ENCODE data around the gene GFY. TPM values are rescaled to one million over a fixed set of nuclear protein-coding genes. Genes with fewer than 3 reads are reported as not detected.

GFY gene
- total RNA-seq, 1 donor from 2014 or later: not detected

GRCh38 chr19:49409441-49410029, 15.7 kb upstream of the GFY start:
- Mint-ChIP-seq H3K4me3 (no peak overlapping the region), H3K27ac (no peak overlapping the region), H3K4me1 (peaks cover 23% of the 10 kb centered on the region), H3K36me3 (no peaks in the 10 kb centered on the region), H3K27me3 (ENCODE audit: low read depth) (peaks cover 28% of the 10 kb centered on the region), H3K9me3 (no peaks in the 10 kb centered on the region)
- DNase-seq (ENCODE audit: low spot score in 2 of 2, unreplicated experiment in 2 of 2): no peak
- no peak for TF ChIP-seq CTCF (IDR thresholded peaks at IDR 0.05; ENCODE audit: unreplicated experiment)

- Mint-ChIP-seq H3K27ac (no peak overlapping the region), H3K36me3 (no peaks in the 10 kb centered on the region), H3K4me1 (peaks cover 33% of the 10 kb centered on the region), H3K9me3 (no peaks in the 10 kb centered on the region), H3K4me3 (no peak overlapping the region), H3K27me3 (ENCODE audit: low read depth) (peaks cover 35% of the 10 kb centered on the region)
- TF ChIP-seq CTCF (IDR thresholded peaks at IDR 0.05; ENCODE audit: unreplicated experiment): no peak
- no peak for DNase-seq (ENCODE audit: low spot score in 2 of 2, unreplicated experiment in 2 of 2)
Measured at GRCh38 chr19:49411681-49412326, 13.4 kb upstream of the GFY start.

- TF ChIP-seq CTCF (IDR thresholded peaks at IDR 0.05; ENCODE audit: unreplicated experiment): no peak
- Mint-ChIP-seq H3K4me1 (peaks cover 33% of the 10 kb centered on the region), H3K4me3 (no peak overlapping the region), H3K27me3 (ENCODE audit: low read depth) (peaks cover 38% of the 10 kb centered on the region), H3K27ac (peak overlapping the region; percentile 62), H3K9me3 (no peaks in the 10 kb centered on the region), H3K36me3 (no peaks in the 10 kb centered on the region)
- DNase-seq (ENCODE audit: low spot score in 2 of 2, unreplicated experiment in 2 of 2): no peak
Measured at GRCh38 chr19:49413348-49413747, 11.8 kb upstream of the GFY start.

DNA sequence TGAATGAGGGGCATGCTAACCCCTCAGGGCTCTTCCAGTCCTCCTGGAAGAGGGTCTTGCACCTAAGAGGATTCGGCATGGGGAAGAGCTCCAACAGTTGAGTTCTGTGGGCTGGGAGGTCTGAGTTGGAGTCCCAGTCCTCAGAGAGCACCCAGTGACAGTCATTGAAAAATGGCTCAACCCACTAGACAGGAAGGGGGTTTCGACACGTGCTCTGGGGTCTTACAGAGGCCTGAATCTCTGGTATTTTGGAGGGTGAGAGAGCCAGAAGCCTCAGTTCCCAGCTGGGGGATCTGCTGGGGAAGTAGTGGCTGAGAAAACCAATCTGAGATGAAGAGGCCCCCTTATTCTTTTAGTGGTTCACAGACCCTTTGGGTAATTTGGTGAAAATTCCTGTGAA, 10.9 kb upstream of the GFY start:
- no peaks in the 10 kb centered on the region for H3K36me3 Mint-ChIP-seq
- H3K27me3 Mint-ChIP-seq (ENCODE audit: low read depth): peaks cover 41% of the 10 kb centered on the region
- H3K9me3 Mint-ChIP-seq: no peaks in the 10 kb centered on the region
- peaks cover 33% of the 10 kb centered on the region for H3K4me1 Mint-ChIP-seq
- no peak overlapping the region for H3K27ac Mint-ChIP-seq
- H3K4me3 Mint-ChIP-seq: no peak overlapping the region
- DNase-seq (ENCODE audit: low spot score in 2 of 2, unreplicated experiment in 2 of 2): no peak
- no peak for TF ChIP-seq CTCF (IDR thresholded peaks at IDR 0.05; ENCODE audit: unreplicated experiment)

GRCh38 chr19:49415102-49415809, 9.9 kb upstream of the GFY start:
- Mint-ChIP-seq H3K4me1 (peaks cover 33% of the 10 kb centered on the region), H3K9me3 (no peaks in the 10 kb centered on the region), H3K27ac (no peak overlapping the region), H3K27me3 (ENCODE audit: low read depth) (peaks cover 48% of the 10 kb centered on the region), H3K4me3 (no peak overlapping the region), H3K36me3 (no peaks in the 10 kb centered on the region)
- no peak for TF ChIP-seq CTCF (IDR thresholded peaks at IDR 0.05; ENCODE audit: unreplicated experiment)
- DNase-seq (ENCODE audit: low spot score in 2 of 2, unreplicated experiment in 2 of 2): no peak

All from mesothelial cell of epicardium (in vitro differentiated cells).